AG09319 (cell line): Measurements from ENCODE around the gene AKNA.

Experiments
- DNase-seq: peaks from one replicate; pipeline ENCODE4 v3.0.0-alpha.2; 2010; ENCODE audit warnings: low read depth; ENCODE audit errors: extremely low read depth
- TF ChIP-seq, protein P1 (sequence below): IDR thresholded peaks from 2 replicates; pipeline ENCODE4 v1.5.1; 2011; ENCODE audit warnings: low read depth, mild to moderate bottlenecking, inconsistent platforms, low read length, moderate library complexity

AKNA gene

DNA sequence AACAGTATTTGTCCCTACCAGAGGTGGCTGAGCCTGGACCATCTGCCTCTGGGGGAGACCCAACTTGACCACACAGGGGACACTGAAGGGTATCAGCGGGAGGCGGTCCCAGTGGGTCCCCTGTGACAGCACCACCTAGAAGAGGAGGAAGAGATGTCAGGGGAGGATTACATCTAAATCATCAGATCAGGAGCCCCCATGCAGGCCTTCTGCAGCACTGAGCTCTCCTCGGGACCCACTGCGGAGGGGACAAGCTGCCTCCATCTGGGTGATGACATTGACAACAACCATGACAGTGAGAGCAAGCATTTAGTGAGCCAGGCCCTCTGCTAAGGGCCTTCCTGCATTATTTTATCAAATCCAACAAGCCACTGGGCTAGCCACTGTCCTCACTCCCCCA is 45.8 kb downstream of the AKNA start:
- no peak for DNase-seq
- TF ChIP-seq, protein P1, sequence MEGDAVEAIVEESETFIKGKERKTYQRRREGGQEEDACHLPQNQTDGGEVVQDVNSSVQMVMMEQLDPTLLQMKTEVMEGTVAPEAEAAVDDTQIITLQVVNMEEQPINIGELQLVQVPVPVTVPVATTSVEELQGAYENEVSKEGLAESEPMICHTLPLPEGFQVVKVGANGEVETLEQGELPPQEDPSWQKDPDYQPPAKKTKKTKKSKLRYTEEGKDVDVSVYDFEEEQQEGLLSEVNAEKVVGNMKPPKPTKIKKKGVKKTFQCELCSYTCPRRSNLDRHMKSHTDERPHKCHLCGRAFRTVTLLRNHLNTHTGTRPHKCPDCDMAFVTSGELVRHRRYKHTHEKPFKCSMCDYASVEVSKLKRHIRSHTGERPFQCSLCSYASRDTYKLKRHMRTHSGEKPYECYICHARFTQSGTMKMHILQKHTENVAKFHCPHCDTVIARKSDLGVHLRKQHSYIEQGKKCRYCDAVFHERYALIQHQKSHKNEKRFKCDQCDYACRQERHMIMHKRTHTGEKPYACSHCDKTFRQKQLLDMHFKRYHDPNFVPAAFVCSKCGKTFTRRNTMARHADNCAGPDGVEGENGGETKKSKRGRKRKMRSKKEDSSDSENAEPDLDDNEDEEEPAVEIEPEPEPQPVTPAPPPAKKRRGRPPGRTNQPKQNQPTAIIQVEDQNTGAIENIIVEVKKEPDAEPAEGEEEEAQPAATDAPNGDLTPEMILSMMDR = no peak

DNA sequence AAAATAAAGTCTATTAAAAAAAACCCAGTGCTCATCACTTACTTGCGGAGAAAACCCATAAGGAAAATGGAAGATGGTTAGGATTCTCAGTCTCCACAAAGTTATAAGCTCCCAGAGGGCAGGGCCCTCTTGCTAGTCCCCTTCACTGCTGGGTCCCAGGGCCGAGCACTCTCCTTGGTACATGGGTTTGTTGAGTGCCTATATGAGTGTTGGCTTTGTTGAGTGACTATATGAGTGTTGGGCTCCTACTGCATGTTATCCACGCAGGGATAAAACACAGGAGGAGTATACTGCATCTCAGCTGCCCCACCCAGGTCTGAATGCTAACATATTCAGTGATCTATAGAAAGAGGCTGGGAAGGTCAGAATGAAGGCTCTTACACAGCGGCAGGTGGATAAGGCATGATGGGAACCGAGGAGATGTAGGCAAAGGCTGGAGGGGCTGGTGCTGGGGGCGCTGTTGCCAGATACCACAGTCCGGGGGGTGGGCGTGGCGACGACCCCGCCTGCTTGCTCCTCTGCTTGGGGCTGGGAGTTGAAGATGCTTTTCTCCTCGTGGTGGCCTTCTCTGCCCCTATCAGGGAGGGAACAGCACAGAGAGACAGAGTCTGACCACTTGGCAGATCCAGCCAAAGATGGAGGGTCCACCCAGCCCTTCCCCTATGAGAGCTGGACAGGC is 46.5 kb downstream of the AKNA start:
- TF ChIP-seq, protein P1 = no peak
- no peak for DNase-seq

- DNase-seq = no peak
- TF ChIP-seq, protein P1 = peak; percentile 79
Measured at GRCh38 chr9:114339130-114339908, 48.5 kb downstream of the AKNA start.

DNA sequence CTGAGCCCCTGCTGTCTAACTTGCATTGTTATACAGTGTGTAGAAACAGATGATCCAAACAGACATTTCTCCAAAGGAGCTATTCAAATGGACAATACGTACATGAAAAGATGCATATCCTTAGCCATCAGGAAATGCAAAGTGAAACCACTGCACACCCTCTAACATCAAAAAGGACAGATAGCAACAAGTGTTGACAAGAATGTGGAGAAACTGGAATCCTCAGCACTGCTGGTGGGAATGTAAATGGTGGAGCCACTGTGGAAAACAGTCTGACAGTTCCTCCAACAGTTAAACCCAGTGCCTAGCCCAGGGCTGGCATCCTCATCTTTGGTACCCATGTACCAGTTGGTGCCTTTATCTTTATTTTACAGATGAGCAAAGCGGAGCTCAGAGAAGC is 49.6 kb downstream of the AKNA start:
- no peak for DNase-seq
- TF ChIP-seq, protein P1 = no peak

- TF ChIP-seq, protein P1 = no peak
Measured at GRCh38 chr9:114336699-114337395, 50.9 kb downstream of the AKNA start.

GRCh38 chr9:114336157-114336556 is 51.6 kb downstream of the AKNA start:
- DNase-seq = no peak
- TF ChIP-seq, protein P1 = no peak

More at GRCh38 chr9:114336699-114337395, 50.9 kb downstream of the AKNA start:
- no peak for DNase-seq

DNA sequence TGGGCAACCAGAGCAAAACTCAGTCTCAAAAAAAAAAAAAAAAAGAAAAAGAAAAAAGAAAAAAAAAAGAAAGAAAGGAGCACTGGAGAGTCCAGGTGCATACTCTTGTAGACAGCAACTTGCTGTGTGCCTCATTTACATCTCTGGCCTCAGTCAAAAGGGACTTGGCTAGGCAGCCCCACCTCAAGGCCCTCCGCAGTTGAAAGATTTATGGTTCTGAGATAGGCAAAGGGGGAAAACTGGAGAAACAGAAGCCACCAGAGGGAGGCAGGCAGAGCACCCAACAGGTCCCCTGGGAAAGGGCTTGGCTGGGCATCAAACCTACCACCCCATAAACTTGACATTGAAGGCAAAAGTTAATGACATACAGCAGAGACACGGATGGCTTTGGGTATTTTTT is 52.0 kb downstream of the AKNA start:
- TF ChIP-seq, protein P1 = no peak
- no peak for DNase-seq
